ENCODE data around the gene PDE7B.

The PDE7B gene

DNA sequence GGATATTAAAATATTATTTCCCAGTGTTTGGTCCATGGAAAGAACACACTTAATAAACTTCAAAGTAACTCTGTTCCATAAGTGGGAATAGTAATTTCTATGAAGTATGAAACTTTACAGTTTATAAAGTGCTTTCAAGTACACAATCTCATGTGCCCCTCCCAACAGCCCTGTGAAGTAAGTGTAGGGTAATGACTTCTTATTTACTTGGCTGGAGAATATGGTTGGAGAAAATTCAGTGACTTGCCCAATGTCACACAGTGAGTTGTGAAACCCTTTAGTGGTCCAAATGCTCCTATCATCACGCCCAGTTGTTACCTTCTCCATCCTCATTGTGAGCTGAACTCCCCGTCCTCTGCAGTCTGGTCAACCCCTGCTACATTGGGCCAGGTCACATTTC, 141.2 kb downstream of the PDE7B start:
- DNase-seq, result no peak

DNA sequence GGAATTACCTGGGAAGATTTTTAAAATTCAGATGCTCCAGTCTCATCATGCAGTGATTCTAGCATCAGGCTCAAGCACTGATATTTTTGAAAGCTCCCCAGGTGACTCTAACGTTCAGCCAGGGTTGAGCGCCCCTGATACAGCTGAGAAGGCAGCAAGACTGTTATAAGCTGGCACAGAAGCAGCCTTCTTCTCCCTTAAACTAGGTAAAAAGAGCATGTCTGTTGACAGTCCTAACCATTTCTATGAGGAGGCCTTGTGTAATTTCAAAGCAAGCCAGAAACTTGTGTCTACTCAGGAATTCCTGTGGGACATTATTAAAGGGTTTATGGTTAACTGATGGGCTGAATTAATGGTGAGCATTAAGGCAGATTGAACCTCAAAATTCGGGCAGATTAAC, 141.9 kb downstream of the PDE7B start:
- no peak for DNase-seq

DNA sequence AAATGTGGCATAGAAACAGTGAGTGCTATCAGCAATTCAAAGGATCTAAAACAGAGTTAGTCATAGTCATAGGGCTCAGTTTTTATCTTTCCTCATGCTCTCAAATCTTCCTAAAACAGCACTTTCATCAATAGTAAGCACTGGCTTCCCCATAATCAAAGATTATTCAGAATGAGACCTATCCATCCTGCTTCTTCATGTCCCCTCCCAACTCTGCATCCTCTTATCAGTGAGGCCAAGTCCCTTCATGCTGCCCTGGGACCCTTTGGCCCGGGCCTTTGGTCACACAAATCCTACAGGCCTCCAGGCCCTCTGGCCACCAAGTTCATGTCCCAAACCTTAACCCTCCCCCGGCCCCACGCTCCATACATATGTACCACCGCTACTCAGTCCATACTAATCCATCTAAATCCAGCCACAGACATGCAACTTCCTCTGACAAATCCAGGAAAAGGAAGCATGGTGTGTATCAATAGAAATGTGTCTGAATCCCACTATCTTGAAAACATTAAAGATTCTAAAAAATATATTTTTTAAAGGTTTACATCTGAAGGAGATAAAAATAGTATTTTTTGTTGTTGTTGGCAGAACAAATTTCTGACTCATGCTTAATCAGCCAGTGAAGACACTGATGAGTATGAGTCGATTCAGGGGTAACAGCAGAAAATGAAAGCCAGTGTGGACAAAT, 143.5 kb downstream of the PDE7B start:
- no peak for DNase-seq

DNA sequence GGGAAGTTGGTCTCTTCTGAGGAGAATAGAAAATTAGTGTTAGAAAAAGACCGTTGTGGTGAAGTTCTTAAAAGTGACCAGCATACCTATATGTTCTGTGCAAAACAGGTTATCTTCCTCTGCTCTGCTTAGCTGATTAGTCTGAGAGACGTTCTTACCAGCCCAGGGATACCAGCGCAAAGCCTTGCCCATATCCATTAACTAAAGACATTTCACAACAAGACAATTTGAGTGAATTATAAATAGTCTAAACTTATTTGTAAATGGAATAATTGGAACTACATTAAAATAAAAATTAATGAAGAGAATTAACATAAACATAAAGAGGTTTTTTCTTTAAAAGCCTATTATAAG, 144.0 kb downstream of the PDE7B start:
- DNase-seq, result no peak

DNA sequence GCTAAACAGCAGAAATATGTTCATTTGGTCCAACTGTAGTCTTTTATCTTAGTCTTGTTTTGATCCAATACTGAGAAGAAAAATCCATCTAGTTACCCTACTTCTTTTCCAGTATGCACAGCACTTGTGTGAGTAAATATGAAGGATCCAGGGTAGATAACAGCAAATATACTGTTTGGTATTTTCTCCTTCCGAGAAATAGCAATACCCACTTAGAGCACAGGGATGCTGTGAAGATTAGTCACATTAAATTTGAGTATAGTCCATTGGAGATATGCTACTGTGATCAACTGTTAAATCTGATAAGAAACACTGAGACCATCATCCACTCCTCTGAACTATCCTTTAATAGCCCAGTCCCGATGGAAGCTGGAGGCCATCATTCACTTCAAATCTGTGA, 145.2 kb downstream of the PDE7B start:
- no peak for DNase-seq

DNA sequence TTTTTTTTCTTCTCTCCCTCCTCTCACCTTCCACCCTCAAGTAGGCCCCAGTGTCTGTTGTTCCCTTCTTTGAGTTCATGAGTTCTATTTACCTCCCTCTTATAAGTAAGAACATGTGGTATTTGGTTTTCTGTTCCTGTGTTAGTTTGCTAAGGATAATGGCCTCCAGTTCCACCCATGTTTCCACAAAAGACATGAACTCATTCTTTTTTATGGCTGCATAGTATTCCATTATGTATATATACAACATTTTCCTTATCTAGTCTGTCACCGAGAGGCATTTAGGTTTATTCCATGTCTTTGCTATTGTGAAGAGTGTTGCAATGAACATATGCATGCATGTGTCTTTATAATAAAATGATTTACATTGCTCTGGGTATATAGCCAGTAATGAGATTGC, 147.9 kb downstream of the PDE7B start:
- DNase-seq, result no peak

DNA sequence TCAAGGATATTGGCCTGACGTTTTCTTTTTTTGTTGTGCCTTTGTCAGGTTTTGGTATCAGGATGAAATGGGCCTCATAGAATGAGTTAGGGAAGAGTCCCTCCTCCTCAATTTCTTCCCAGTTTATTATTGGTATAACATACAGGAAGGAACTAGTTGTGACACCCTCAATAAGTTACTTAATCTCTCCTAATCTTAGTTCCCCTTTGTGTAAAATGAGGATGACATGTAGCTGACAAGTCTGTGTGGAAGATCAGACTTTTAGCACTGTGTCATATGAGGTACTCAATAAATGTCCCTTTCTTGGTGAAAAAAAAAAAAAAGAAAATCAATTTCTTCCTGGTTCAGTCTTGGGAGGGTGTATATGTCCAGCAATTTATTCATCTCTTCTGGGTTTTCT, 155.8 kb downstream of the PDE7B start:
- peak; percentile 20 for DNase-seq

DNA sequence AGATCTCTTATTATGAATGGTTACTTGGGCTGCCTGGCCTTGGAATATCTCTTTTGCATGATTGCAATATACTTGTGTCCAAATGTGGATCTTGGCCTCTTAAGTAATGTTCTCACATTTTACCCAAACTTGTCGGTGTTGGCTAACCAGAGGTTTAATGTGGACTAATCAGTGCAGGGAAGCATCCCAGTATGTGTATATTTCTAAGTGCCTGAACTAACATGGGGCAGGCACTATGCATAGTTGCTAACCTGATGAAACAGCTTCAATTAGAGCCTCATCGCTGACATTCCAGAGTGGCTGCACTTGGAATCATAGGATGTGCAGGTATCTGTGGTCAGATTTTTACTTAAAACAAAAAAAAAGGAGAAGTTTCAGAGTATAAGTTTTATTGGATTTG, 160.0 kb downstream of the PDE7B start:
- no peak for DNase-seq

DNA sequence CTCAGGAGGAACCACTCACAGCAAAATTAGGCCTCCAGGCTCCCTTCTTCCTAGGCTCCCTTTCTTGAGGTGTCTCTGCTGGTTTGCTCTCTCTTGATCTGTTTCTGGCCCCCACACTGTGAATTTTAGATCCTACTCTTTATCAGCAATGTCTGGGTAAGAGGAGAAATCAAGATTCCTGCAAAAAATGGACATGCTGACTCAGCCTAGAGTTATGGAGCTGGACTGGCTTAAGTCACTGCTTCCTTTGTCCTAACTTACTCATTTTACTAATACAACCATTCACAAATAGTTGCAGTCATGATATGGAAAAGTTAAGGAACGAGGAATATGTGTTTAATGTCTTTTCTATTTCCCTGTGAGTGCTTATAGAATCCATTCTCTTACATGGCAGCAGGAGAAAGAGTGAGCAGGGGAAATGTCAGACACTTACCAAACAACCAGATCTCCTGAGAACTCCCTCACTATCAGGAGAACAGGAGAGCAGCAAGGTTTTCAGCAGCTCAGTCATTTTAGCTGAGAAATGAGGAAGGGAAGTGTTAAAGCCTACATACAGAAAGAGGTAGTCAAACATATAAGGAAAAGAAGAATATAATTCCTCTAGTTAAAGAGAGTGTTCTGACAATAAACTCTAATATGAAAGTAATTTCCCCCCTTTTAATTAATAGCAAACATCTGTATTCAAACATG, 160.8 kb downstream of the PDE7B start:
- no peak for DNase-seq

DNA sequence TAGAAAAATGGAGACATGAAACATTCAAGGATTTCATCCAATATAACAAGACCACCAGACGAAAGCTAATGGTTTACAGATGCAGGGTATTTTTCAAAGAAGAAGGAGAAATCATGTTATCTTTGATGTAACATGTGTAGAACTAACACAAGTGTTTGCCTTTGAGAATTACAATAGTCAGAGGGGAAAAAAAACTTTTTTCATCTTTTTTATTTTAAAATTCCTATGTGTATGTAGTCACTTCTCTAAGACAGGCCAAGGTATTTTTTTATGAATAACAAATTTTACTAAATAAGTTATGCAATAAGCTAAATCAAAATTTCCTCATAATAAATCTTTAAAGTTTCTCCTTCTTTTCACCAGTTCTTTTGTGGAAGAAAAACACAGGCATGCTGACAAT, 161.4 kb downstream of the PDE7B start:
- no peak for DNase-seq

DNA sequence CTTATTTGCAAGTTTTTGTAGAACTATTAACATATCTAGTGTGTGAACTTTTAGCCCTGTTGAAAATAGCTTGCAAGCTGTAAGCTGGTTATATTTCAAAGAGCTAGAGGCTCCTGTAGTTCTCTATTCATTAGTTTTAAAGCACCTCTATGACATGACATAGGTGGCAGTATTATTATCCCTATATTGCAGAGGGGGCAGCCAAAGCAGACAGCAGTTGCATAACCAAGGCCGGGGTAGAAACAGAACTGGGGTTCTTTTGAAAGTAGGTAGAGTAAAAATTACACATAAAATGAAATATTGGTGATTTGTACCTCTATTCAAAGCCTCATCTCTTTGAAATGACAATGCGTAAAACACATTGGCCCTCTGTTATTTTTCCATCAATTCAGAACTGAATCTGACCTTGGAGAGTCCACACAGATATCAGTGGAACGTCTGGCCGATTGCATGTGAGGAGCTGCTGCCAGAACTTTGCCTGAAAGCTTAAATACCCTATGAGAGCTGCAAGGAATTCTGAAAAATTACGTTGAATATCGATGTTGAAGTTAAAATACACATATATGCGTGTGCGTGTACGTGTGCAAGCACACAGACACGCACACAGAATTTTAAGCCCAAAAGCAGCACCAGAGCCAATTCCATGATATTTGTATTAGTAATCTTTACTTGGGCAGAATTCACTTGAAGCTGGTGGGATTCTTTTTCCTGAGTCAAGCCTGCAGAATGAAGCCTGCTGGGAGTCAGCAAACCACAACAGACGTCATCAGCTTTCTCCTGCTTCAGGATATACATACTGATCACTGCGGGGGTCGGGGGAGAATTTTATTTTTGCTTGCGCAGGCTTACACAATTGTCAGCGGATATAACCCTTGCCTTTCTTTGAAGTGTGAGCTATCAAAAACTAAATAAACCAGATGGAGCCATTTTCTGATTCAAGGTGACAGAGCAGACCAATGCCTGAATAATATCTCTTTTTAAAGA, 163.2 kb downstream of the PDE7B start:
- no peak for DNase-seq

DNA sequence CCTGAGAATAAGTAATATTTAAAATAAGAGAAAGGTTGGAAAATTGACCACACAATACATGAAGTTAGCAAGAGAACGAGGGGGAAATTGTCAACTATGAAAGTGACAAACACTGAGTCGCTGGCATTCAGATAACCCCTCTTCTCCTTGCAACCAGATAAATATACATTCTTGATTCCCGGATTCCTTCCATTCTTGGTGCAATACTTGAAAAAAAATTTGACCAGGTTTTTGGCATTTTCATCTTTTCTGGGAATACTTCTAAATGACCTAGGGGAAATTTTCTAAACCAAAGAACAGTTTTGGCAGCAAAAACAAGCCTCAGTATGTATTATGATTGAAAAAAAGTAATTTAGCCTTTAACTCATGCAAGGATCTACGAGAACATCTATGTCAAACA, 164.0 kb downstream of the PDE7B start:
- DNase-seq, result no peak

DNA sequence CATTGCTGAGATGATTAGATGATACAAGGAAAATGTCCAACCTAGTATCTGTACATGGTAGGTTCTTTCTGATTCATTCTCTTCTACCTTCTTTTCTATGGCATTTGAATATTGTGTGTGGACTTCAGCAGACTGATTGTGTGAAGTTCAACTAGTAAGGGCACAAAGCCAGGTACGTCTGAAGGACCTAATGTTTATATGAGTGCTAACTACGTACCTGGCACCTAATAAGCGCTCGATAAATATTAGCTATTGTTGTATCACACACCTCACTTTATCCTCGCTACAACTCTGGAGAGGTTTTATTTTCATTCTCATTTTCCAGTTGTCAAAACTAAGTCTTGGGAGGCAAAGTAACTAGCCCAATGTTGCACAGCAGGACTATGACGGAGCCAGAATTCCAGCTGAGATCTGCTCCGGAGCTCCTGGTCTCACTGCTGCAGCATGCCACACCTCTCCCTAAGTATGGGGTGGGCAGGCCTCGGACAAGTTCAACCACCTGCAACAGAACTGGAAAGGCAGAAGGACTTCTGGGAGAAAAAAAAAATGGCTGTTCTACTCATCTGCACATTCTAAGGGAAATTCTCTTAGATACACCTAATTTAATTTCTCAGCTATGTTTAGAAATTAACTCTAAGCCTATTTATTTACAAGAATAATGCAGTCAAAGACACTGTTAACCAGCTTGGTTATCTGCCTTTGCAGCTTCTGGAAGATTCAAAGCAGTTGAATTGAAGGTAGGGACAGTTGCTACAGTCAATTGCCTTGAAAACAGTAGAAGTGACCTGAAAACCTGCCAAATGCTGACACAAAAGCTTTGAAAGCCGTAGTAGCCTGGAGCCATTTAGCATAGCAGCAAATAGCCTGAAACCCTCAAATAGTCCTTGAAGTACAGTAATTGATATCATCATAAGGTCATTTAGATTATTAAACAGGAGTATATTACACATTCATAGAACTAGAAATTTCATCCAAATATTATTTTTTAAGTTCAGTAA, 165.0 kb downstream of the PDE7B start:
- no peak for DNase-seq

DNA sequence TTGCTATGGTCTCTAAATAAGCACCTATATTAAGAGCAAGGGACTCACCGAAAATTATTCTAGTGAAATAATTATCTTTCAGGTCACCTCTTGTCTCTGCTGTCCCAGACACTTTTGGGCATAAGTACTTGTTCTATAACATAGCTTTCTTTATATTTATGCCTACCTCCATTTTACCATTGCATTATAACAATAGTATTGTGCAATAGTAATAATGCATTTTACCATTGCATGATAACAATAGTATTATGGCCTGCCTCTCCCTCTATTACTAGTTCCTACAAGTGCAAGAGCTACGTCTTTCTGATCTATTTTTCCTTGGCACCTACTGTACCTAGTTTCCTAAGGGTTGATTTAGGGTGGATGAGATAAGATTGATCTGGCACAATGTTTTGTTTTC, 169.2 kb downstream of the PDE7B start:
- no peak for DNase-seq

DNA sequence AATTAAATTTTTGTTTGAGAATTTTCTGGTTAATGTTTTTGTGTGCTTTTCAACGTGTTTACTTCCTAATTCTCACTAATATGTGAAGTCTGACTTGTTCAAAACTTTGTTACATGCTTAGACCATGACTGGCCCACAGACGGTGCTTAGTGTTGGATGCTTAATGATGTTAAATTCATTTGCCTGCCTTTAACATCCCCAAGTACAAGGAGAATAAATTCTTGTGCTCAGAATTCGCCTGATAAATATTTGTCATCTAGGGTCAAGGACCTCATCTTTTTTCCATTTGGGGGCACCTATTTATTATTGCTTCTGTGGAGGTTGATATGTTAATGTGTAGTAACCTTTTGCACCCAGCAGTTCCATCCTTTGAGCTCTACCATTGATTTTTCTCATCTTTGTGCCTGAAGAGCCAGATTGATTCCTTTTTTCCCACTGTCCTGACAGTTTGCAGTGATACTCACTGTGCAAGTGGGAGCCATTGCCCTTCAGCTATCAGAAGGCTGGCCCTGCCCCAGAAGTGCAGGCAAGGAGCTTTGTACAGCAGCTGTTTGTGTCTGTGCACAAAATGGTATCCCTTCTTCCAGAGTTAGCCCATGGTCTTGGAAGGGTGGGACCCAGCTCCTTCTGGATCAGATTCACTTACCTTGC, 170.8 kb downstream of the PDE7B start:
- no peak for DNase-seq

DNA sequence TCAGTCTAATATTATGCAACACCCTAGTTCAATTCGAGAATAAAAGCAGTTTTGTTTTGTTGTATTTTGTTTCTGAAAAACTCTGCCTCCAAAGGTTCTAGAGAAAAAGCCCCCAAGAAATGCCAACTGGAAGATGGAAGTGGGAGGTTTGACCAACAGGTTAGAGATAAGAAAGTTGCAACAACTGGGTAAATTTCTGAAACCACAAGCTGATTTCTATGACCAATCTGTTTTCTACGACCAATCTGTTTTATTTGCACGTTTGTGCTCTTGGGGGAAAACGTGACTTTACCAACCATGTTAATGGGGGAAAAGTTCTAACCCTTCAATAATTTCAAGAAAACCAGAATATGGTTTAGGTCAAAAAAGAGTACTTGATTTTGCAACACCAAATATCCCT, 173.2 kb downstream of the PDE7B start:
- DNase-seq, result no peak

DNA sequence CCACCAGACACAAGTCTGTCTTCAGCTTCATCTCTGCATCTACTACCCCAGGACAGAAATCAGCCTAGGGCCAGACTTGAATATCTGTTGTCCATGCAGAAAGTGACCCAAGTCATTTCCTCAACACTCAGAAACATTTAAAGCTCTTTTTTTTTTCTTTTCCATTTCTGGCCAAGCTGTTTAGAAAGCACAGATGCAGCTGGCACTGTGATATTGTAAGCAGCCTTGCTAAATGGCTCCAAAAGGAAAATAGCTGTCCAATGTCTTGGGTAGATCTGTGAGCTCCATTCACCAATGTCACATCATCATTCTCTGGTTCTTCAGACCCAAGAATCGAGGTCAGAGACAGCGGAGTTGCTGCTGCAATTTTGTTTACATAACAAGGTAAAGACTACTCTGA, 174.2 kb downstream of the PDE7B start:
- DNase-seq, result no peak

DNA sequence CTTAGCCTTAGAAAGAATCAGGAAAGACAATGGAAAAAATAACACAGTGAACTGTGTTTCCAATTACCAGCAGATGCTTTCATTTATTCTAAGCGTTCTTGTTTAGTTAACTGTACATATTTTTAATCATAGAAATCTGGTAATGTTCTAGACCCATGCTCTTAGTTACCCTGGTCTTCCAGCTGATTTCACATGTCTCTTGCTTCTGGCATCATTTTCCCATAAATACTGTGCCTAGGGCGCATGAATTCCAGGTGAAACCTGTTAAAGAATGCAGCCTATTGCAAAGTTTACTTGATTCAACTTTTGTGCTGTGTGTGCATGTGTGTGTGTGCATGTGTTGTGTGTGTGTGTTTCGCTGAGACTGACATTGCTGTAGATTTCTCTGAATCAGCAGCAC, 178.6 kb downstream of the PDE7B start:
- DNase-seq, result no peak

DNA sequence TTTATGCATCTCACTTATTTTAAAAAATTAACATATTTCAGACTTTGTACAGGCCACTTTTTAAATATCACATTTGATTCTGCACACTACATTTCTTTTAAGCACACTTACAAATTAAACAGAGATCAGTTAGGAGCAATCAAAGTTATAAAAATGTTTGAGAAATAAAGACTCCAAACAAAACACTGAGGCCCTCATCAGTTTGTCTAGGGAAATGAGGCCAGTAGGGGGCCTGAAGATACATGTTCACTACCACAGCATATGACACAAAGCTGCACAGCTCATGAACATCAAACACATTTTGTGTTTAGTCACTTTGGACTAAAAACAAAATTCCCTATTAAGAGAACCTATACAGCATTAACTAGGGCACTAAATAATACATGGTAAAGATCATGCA, 180.5 kb downstream of the PDE7B start:
- DNase-seq, result no peak

DNA sequence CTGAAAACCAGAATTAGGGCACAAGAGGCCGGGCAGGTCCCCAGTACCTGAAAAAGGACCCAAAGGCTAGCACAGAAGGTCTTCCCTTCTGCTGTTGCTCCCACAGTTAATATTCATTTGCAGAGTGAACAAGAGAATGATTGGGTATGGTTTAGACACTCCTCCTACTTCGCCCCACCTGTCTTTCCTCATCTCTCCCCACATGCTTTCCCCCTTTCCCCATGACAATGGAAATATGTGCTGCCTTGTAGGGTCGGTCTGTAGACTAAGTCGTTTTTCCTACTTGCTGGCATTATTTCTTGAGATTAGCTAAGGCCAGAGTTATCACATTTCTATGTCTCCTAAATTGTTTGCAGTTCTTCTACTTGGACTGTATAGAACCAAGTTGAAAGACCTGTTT, 181.9 kb downstream of the PDE7B start:
- no peak for DNase-seq

DNA sequence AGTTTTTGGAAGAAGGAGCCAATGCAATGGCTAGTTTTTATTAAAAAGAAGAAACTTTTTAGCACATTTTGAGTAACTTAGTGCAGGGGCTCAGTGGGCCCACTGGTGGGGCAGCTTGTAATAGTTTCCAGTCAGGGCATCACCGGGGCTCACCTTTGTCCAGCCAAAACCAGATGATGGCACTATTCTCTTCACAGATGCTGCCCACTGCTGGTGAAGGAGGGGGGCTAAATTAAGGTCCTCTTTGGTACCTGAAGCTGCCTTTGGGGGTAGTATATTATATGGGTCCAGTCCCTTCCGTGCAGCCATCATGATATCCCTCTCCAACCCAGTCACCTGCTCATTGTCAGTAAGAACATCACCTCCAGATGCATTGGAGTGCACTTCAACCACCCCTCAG, 182.9 kb downstream of the PDE7B start:
- no peak for DNase-seq
